HG02678 (cell line): Measurements from ENCODE around the gene FBXO9.

Experiments
- ATAC-seq: cut with Tn5 transposase; IDR thresholded peaks from one replicate; pipeline ENCODE4 v1.9.1; 2021; ENCODE audit warnings: mild to moderate bottlenecking, moderate library complexity; ENCODE audit not compliant: unreplicated experiment

The FBXO9 gene

DNA sequence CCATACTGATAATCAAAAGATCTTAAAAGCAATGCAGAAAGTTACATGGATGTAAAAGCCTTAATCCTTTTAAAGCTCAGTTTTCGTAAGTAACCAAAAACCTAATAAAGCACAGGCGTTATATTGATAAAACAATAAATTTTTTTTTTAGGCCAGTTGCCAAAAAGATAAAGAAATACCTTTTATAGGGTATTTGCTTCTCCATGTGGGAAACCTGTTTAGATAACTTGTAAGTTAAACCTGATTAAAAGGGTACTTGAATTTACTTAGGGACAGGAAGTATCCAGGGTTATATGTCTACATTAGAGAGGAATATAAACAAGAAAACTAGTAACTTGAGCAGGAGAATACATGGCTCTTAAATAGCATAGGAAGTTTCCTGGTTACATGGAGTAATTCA, 21.1 kb downstream of the FBXO9 start:
- no peak for ATAC-seq

DNA sequence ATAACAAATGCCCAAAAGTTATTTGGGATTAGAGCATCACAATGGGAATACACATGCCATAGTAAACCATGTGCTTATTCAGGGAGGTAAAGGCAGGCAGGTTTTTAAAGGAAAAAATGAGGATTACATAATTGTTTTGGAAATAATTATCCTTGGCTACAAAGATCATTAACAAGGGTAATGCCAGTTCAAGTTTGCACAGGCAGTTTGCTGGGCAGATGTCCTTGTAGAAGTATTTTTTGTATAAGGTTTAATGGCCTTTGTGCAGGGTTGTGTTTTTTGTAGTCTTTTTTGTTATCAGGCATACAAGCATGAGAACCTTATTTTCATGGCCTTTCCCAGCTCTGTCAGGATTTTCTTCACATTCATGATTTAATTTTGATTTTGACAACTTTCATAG, 24.7 kb downstream of the FBXO9 start:
- no peak for ATAC-seq

DNA sequence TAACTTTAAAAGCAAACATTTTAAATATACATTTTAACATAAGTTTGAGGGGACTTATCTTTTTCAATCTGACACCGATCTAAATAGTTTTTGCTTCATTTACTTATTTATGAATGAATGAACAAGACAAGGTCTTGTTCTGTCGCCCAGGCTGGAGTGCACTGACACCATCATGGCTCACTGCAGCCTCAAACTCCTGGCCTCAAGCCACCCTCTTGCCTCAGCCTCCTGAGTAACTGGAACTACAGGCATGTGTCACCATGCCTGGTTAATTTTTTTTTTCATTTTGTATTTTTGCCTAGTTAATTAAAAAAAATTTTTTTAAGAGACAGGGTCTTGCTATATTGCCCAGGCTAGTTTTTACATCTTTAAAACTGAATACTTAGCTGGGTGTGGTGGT, 25.4 kb downstream of the FBXO9 start:
- ATAC-seq: no peak

DNA sequence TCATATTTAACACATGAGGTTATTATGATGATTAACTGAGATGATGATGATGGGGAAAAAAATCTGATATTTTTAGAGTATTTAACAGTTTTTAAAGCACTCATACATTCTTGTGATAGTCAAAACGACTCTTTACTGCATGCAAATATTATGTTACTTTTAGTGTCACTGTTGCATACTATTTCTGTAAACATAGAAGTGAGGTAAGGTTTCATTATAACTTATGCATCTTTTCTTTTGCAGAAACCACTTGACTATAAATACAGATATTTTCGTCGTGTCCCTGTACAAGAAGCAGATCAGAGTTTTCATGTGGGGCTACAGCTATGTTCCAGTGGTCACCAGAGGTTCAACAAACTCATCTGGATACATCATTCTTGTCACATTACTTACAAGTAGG, 30.1 kb downstream of the FBXO9 start:
- ATAC-seq: no peak

DNA sequence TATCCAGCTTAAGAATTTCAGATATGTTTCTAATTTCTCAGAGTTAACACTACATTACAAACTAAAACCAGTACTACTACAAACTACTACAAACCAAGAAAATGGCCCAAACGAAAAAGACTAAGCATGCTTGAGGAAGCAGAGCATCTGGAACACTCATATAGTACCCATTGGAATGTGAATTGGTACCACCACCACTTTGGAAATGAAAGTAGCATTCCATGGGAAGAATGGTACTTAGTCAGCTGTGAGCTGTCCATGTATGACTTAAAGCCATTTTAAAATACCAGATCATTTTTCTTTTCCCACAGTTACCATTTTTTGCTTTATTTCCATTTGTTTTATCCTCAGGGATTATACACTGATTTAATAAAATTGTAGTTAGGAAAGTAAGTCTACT, 30.5 kb downstream of the FBXO9 start:
- ATAC-seq: no peak

DNA sequence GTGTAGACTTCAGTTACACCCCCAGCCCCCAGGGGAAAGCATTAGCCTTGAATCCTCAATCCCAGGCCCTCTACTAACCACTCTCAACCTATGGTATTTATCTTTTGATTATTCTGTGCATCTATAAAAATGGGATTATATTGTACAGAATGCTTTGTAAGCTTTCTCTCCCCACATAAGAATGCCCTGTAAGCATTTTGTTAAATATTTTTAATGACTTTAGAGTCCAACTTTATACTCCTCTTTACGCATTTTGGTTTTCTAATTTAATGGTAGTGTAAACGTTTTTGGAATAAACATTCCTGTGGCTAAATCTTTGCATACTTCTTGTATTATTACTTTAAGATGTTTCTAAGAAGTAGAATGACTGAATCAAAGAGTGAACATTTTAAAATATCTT, 35.4 kb downstream of the FBXO9 start:
- no peak for ATAC-seq

DNA sequence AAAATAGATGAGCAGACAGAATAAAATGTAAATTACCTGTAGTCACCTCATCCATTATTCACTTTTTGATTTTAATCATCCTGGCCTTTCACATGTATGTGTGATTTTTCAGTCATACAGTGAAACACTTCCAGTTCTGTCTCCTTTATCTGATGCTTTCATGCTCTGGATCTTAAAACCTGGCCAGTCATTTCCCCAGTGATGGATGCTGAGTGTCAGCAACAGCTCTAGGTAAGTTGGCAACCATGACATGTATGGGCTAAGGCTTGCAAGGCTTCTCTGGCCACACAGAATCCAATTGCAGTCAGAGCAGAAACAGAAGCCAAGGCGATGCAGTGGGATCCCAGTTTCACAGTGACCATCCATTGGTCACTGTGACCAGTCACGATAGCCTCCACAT, 35.8 kb downstream of the FBXO9 start:
- ATAC-seq: no peak

DNA sequence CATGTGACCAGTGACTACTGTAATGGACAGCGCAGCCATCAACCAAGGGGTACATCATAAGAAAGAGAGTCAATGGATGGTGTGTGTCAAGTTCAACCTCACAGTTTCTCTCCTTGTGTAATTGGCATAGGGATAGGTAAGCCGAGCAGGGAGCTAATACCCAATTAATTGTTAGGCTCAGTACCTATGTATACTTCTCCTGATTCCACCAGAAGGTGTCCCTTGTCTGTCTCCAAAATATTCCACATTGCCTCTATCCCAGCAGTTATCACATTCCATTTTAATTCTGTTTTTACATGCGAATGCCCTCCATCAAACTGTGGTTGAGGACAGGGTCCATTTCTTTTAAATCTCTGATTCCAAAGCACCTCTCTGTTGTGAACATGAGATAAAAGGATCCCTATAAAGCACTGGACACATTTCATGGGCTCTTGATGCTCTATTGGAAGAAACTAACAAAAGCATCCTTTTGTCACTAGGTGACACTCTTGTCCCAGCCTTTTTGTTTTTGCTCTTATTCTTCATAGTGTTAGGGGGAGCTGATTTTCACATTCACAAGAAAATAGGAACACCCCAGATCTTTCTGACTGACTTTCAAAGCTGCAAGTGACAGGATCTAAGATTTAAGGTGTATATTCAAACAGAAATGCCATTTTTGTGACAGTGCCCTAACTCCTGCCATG, 38.9 kb downstream of the FBXO9 start:
- ATAC-seq: no peak

DNA sequence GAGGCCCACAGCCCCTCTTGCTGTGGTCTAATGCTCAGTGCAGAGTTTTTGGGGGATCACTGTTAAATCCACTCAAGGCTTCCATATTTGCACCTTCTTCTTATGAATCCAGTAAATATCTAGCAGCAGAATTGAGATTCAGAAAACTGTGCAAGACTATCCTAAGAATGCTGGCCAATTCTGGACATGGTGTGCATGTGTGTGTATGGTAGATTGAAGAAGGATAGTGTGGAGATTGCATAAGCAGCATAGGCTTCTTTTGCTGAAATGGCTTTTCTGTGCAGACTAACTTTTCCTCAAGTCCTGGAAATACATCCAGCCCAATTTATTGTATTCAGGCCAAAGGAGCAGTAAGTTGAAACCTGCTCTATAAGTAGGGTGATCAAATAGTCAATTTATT, 39.7 kb downstream of the FBXO9 start:
- ATAC-seq: no peak

DNA sequence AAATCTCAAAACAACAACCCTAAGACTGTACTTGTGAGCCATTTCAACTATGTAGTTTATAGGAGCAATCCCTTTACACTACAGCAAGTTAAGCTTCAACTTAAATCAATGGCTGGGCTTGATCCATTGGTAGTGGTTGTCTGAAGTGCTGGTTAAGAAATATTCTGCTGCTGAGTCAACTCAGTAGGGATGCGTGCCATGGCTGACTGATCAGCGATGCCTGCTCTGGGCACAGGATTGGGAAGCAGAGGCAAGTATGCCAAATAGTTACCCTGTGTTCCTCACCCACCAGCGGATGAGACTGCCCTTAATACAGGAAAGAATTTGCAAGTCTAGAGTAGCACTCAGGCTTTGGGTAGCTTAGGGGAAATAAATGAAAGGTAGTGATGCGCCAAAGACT, 41.9 kb downstream of the FBXO9 start:
- no peak for ATAC-seq

DNA sequence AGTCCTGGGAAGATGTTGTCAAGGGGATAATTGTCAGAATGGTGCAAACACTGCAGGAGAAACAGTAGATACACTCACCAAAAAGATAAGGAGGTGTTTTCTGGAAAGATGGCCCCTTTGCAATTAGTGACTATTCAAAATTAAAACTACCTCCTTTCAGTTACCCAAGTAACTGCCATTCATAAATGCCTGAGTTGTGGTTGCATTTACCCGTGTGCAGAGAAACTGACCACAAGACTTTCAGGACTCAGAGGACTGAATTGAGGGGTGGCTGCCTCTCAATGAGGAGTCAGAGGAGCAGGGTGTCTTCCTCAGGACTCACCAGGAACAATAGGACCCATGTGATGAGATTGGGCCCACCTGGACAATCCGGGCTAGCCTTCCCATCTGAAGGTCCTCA, 44.4 kb downstream of the FBXO9 start:
- ATAC-seq: peak; percentile 82

DNA sequence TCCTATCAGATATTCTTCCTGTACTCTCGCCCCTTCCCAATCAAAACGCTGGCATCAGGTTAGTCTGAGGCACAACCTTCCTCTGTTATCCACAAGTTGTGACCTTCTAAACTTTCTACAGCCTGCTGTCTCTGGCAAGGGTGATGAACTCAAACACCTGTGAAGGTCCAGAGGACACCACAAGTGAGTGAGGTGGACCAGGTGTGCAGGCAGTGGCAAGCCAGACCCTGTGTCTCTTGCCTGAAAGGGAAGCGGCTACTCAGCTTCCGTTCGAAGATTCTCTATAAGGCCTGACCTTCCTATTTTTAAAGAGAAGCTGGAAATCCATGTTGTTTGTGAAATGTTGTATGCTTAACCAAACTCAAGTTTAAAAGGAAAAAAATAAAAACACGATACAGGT, 46.7 kb downstream of the FBXO9 start:
- ATAC-seq: no peak

DNA sequence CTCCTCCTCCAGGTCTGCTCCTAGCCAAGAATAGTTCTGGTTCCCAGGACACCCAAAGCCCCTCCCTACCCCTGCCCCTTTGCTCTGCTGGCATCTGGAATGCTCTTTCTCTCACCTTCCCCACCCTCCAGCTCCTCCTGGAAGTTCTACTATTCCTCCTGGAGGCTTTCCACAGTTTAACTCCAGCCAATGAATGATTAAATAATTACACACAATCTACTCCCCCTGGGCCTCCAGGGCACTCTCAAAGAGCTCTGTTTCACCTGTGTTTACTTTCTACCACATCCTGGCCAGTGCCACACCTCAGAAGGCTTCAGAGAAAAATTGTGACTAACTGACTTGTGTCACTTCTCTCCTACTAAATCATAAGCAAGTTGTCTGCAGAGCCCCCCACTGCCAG, 47.2 kb downstream of the FBXO9 start:
- ATAC-seq: no peak

DNA sequence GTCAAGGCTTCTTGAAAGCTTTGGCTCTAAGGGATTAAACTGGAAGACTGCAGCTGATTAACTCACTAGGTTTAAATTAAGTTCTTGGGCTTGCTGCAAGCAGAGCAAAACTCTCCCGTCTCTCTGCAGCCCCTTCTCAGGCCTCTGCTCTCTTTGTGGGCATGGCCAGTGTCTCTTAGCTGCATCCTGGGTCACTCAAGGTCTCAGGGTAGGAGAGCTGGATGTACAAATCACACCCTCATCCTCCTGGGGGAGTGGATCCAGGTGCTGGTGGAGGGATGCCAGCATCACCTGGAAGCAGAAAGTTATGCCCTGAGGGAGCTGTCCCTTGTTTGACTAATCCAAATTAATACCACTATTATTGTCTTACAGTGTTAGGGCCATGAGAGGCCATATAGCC, 47.7 kb downstream of the FBXO9 start:
- no peak for ATAC-seq

DNA sequence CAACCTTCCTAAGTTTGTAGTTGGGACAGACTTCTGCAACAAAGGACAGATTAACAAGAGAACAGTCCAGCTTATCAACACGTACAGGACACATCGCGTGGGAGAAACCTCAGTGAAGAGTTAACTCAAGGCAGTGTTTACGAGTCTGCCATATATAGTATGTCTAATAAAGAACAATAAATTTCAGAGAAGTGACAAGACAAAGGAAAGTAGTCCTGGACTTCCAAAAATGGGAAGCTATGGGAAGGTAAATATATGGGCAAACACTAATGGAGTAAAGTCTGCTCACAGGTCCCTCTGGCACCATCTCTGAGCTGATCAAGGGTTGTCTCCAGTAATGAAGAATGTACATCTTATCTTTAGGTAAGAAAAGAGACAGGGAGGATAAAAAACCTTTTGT, 48.5 kb downstream of the FBXO9 start:
- ATAC-seq: no peak

DNA sequence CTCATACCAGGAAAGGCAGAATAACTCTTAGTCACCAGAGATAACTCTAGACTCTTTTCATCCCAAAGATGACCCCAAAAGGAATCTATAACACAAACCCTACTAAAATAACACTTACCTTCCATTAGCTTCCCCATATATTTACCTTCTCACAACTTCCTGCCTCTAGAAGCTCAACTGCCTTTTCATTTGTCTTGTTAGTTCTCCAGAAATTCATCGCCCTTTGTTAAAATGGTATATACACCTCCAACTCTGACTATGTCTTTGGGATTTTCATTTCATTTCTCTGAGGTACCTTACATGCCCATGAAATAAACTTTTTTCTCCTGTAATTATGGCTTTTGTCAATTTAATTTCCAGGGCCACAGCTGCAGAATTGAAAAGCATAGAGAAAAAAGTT, 49.9 kb downstream of the FBXO9 start:
- no peak for ATAC-seq

DNA sequence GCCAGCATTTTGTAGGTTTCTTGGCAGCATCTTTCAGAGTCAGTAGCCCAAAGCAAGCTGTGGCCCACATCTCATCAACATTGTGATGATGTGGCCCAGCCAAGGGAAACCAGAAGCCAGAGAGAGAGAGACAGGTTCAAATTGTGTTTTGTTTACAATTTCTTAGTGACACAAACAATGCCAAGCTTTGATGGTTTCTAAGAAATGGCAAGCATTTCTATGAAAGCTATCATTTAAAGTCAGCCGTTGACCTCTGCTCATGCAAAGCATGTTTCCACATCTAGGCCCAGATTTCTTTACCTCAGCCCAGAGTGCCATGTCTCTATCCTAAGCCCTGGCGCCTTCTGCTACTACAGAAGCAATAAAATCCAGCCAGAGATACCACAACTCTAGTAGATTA, 50.5 kb downstream of the FBXO9 start:
- ATAC-seq: no peak

DNA sequence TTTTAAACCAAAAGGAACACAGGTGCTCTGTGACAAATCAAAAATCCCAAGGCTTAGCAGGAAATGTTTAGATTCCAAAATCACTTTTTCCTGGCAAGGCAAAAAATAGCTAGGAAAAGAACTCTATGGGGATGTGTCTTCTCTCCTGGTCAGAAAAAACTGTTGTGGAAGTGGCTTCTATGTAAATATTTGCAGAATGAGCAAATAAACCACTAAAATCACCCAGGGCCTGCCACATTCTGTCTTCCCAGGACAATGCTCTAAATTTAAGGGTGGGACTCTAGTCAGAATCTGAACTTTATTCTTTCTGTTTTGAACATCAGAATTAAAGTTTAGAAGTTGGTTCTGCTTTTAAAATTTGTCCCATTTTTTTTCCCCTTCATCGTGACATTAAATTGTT, 54.1 kb downstream of the FBXO9 start:
- ATAC-seq: no peak

DNA sequence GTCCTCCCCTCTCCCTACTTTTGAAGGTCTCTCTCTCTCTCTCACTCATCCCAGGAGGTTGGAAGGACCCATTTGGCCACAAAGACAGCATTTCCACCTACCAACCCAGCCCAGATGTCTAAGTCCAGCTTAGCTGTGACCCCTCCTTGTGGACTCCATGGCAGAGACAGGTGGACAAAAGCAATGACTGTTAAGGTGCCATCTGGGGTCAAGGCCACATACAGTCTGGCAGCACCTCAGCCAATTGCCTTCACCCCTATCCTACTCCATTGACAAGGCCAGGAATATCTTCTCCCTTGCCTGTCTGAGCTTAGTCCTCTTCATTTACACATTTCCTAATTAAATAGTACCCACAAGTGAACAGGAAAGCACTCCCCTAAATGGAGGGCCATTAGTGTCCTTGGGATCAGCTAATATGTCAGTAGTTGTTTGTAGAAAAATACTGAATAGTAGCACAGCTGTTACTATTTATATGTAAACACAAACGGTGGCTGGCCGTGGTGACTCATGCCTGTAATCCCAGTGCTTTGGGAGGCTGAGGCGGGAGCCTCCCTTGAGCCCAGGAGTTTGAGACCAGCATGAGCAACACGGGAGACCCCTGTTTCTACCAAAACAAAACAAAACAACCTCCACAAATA, 54.7 kb downstream of the FBXO9 start:
- no peak for ATAC-seq

DNA sequence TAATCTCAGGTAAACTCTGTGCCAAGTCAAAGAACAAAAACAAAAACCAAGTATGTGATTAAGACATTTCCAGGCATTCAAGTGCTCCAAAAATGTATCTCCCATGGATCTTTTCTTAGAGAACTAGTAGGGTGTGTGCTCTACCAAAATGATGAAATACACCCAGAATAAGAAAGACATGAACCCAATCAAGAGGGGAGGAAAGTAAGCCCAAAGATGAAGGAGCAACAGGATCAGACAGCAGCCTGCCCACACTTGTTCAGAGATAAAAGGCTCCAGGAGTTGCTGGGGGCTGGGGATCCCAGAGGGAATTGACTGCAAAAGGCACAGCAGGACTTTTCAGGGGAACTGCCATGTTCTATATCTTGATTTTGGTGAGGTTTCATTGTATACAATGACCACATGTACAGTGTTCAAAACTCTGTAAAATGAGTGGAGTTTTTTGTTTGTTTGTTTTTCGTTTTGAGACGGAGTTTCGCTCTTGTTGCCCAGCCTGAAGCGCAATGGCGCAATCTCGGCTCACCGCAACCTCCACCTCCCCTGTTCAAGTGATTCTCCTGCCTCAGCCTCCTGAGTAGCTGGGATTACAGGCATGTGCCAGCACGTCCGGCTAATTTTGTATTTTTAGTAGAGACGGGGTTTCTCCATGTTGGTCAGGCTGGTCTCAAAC, 59.1 kb downstream of the FBXO9 start:
- no peak for ATAC-seq

DNA sequence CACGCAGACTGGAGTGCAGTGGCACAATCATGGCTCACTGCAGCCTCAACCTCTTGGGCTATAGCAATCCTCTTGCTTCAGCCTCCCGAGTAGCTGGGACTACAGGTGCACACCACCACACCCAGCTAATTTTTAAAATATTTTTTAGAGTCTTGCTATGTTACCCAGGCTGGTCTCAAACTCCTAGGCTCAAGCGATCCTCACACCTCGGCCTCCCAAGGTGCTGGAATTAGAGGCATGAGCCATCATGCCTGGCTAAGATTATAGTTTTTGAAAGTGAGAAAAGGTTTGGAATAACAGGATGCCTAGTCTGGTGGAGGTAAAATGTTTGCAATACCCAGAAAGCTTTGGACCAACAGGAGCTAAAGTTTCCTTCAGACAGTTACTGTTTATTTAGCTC, 60.1 kb downstream of the FBXO9 start:
- ATAC-seq: no peak

DNA sequence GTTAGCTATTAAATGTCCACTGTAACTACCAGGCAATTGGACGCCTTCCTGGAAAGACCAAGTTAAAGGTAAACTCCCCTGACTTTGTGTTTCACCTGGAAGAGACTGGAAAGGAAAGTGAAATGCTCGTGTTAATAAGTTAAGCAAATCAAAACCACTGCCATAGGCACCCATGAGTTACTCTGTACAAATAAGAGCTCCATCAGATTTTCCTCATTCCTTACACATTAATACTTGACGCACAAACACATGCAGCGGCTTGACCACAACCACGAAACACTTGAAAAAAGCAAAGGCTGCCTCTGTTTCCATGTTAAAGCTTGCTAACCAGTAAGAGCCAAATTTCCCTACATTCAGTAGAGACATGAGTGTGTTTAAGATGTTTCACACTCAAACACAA, 63.6 kb downstream of the FBXO9 start:
- no peak for ATAC-seq
